Lower lobe of right lung (tissue), 2 donors: ENCODE measurements around the gene ACTRT3. TPM values are rescaled to one million over a fixed set of nuclear protein-coding genes. Genes with fewer than 3 reads are reported as not detected.

Experiments used
- ATAC-seq, 2 donors: fragments of 200-7000 bp; cut with Tn5 transposase; one replicate each; pipeline ENCODE4 v1.9.1; 2020 to 2022; ENCODE audit warnings: mild to moderate bottlenecking in 2 of 2, moderate library complexity in 2 of 2
- DNase-seq: peaks from one replicate; pipeline ENCODE4 v3.0.0-alpha.2; 2020
- H3K27ac ChIP-seq: fragments of 200-600 bp; one replicate; pipeline ENCODE4 v1.8.0; 2022
- H3K27me3 ChIP-seq: fragments of 200-600 bp; one replicate; pipeline ENCODE4 v1.8.0; 2022; ENCODE audit warnings: low read depth
- H3K36me3 ChIP-seq: fragments of 200-600 bp; one replicate; pipeline ENCODE4 v1.8.0; 2022; ENCODE audit warnings: mild to moderate bottlenecking
- H3K4me1 ChIP-seq: fragments of 200-600 bp; one replicate; pipeline ENCODE4 v1.8.0; 2022
- H3K4me3 ChIP-seq: fragments of 200-600 bp; one replicate; pipeline ENCODE4 v1.8.0; 2022; ENCODE audit warnings: mild to moderate bottlenecking
- H3K9me3 ChIP-seq: fragments of 200-600 bp; one replicate; pipeline ENCODE4 v1.8.0; 2022
- intact Hi-C: fragments of 100-400 bp; cut with DNase I; formaldehyde crosslinking; loops from one replicate; pipeline ENCODE4 v1.11.0; 2022
- total RNA-seq: library from RNA; stranded (reverse); fragmentation: NEBNext Ultra II Directional; extraction: Animal tissue kit (Norgen Biotek cat#: 25700); gene quantifications from one replicate; pipeline ENCODE4 v1.2.1, GENCODE V29; 2021
- TF ChIP-seq, protein P1 (sequence below): fragments of 200-600 bp; IDR thresholded peaks from one replicate; pipeline ENCODE4 v1.8.0; 2022; ENCODE audit warnings: antibody characterized with exemption, mild to moderate bottlenecking
- donor health status: DM: no; HTN: yes; CAD: no; lungs with severe emphysema.

The ACTRT3 gene
- total RNA-seq, 1 donor from 2014 or later: 0.92 TPM

- intact Hi-C loops: no loop called here
- H3K4me1 ChIP-seq: no peaks in the 10 kb centered on the region
- no peaks in the 10 kb centered on the region for H3K9me3 ChIP-seq
- TF ChIP-seq, protein P1, sequence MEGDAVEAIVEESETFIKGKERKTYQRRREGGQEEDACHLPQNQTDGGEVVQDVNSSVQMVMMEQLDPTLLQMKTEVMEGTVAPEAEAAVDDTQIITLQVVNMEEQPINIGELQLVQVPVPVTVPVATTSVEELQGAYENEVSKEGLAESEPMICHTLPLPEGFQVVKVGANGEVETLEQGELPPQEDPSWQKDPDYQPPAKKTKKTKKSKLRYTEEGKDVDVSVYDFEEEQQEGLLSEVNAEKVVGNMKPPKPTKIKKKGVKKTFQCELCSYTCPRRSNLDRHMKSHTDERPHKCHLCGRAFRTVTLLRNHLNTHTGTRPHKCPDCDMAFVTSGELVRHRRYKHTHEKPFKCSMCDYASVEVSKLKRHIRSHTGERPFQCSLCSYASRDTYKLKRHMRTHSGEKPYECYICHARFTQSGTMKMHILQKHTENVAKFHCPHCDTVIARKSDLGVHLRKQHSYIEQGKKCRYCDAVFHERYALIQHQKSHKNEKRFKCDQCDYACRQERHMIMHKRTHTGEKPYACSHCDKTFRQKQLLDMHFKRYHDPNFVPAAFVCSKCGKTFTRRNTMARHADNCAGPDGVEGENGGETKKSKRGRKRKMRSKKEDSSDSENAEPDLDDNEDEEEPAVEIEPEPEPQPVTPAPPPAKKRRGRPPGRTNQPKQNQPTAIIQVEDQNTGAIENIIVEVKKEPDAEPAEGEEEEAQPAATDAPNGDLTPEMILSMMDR: no peak
- H3K27ac ChIP-seq: no peak overlapping the region
- no peak for ATAC-seq
- no peak for DNase-seq
- H3K27me3 ChIP-seq: no peaks in the 10 kb centered on the region
- H3K36me3 ChIP-seq: peaks cover 49% of the 10 kb centered on the region
- H3K4me3 ChIP-seq: no peak overlapping the region
Observed at GRCh38 chr3:169790687-169791429, 21.5 kb upstream of the ACTRT3 start.

DNA sequence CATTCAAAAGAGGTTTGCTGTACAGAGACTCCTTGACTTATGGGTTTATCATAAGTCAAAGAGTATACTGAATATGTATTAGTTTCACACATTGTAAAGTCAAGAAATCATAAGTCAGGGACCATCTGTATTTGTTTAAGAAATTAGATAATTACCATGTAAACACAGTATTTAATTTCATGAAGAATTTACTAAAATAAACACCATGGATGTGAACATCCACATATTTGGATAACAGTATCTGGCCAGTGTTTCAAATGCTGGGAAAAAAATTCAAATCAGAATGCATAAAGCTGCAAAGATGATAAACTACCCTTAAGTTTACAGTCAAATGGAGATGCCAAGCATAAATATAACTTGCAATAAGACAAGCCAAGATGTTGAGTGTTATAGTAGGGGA lies 20.9 kb upstream of the ACTRT3 start:
- no peaks in the 10 kb centered on the region for H3K27me3 ChIP-seq
- H3K4me1 ChIP-seq: no peaks in the 10 kb centered on the region
- H3K36me3 ChIP-seq: peaks cover 56% of the 10 kb centered on the region
- no peaks in the 10 kb centered on the region for H3K9me3 ChIP-seq
- TF ChIP-seq, protein P1: no peak
- intact Hi-C loops: no loop called here
- DNase-seq (no peak), ATAC-seq (no peak)
- no peak overlapping the region for H3K4me3 ChIP-seq
- H3K27ac ChIP-seq: no peak overlapping the region

DNA sequence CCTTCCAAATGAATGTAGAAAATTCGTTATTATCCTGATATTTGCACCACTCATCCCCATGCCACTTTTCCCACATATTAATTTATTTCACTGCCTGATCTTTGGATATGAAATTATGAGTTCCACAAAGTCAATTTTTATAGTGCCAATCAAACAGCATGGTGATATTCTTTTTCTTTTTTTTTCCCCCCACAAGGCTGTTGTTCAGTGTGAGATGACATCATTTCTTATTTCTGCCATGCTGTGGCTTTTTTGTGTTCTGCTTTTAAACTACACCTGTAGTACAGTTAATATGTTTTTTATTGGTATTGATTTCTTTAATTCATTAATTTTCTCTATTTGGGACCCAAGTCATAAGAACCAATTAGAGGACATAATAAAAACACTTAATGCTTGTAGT lies 18.4 kb upstream of the ACTRT3 start:
- ATAC-seq (no peak), DNase-seq (no peak)
- no peaks in the 10 kb centered on the region for H3K27me3 ChIP-seq
- no peaks in the 10 kb centered on the region for H3K4me1 ChIP-seq
- H3K9me3 ChIP-seq: no peaks in the 10 kb centered on the region
- intact Hi-C loops: no loop called here
- TF ChIP-seq, protein P1: no peak
- peaks cover 79% of the 10 kb centered on the region for H3K36me3 ChIP-seq
- no peak overlapping the region for H3K27ac ChIP-seq
- no peak overlapping the region for H3K4me3 ChIP-seq

GRCh38 chr3:169787120-169787519 lies 17.8 kb upstream of the ACTRT3 start:
- H3K4me3 ChIP-seq: no peak overlapping the region
- H3K9me3 ChIP-seq: no peaks in the 10 kb centered on the region
- intact Hi-C loops: no loop called here
- no peaks in the 10 kb centered on the region for H3K27me3 ChIP-seq
- TF ChIP-seq, protein P1: no peak
- no peak for DNase-seq
- H3K36me3 ChIP-seq: peaks cover 83% of the 10 kb centered on the region
- no peaks in the 10 kb centered on the region for H3K4me1 ChIP-seq
- ATAC-seq: no peak
- no peak overlapping the region for H3K27ac ChIP-seq

DNA sequence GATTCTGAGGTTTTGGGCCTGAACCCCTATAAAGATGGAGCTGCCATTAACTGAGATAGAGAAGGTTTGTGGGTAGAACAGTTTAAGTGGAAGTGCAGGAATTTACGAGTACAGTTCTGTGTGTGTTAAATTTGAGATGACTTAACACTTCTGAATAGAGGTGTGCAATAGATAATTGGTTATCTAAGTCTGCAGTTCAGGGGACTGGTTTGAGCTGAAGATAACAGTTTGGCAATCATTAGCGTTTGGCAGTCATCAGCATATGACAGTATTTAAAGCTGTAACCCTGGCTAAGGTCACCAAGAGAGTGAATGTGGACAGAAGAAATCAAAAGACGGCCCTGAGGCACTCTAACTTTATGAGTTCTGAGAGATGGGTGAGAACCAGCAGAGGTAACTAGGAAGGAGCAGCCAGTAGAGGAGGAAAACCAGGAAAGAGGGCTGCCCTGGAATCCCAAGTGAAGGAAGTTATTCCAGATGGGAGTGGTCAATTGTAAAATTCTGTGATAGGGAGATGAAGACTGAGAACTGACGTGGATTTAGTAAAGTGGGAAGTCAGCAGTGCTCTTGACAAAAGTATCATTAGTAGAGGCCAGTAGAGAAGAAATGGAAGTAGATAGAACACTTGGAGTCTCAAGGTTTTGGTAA lies 12.0 kb upstream of the ACTRT3 start:
- TF ChIP-seq, protein P1: no peak
- intact Hi-C loops: no loop called here

More for the DNA sequence above, 12.0 kb upstream of the ACTRT3 start:
- H3K27ac ChIP-seq: no peak overlapping the region
- peaks cover 99% of the 10 kb centered on the region for H3K36me3 ChIP-seq
- no peaks in the 10 kb centered on the region for H3K27me3 ChIP-seq
- ATAC-seq (no peak), DNase-seq (no peak)
- no peaks in the 10 kb centered on the region for H3K4me1 ChIP-seq
- H3K4me3 ChIP-seq: no peak overlapping the region
- H3K9me3 ChIP-seq: no peaks in the 10 kb centered on the region
